Measurements from ENCODE around the gene ZNF765. TPM values are rescaled to one million over a fixed set of nuclear protein-coding genes. Genes with fewer than 3 reads are reported as not detected.

Gene ZNF765
- total and polyA plus RNA-seq, 11 donors: 2.7 to 5.9 (median 3.8) TPM

DNA sequence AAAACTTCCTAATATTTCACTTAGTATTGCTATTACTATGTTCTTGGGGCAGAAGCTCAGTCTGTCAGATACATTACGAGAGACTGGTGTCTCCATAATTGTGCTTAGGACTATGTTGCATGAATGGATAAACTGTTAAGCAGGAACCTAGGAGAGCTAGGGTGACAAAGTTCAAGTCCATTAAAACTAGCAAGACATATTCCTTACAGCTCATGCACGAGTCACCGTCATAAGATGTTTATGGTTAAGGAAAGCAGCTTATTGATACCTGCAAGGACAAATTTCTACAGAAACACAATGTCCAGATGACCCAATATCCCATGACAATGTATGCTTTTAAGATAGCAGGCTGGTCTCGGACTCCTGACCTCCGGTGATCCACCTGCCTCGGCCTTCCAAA lies 66.9 kb downstream of the ZNF765 start:
- Histone ChIP-seq H3K36me3 (peaks cover 0 to 6% (median 0%) of the 10 kb centered on the region in 9 donors), H3K9me3 (peaks cover 0 to 46% (median 18%) of the 10 kb centered on the region in 12 donors), H3K27ac (no peak overlapping the region), H3K4me1 (peaks cover 0 to 5% (median 3%) of the 10 kb centered on the region in 12 donors), H3K27me3 (peaks cover 0 to 20% (median 0%) of the 10 kb centered on the region in 9 donors), H3K4me3 (no peak overlapping the region)
- TF ChIP-seq POLR2A (IDR thresholded peaks at IDR 0.05): no peak
- TF ChIP-seq, protein P1, sequence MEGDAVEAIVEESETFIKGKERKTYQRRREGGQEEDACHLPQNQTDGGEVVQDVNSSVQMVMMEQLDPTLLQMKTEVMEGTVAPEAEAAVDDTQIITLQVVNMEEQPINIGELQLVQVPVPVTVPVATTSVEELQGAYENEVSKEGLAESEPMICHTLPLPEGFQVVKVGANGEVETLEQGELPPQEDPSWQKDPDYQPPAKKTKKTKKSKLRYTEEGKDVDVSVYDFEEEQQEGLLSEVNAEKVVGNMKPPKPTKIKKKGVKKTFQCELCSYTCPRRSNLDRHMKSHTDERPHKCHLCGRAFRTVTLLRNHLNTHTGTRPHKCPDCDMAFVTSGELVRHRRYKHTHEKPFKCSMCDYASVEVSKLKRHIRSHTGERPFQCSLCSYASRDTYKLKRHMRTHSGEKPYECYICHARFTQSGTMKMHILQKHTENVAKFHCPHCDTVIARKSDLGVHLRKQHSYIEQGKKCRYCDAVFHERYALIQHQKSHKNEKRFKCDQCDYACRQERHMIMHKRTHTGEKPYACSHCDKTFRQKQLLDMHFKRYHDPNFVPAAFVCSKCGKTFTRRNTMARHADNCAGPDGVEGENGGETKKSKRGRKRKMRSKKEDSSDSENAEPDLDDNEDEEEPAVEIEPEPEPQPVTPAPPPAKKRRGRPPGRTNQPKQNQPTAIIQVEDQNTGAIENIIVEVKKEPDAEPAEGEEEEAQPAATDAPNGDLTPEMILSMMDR (IDR thresholded peaks at IDR 0.05): no peak
- WGBS, 4 donors: 91 to 97% (median 95%) methylated on average over 6 of the region's 6 CpGs
- intact Hi-C loops (cut with DNase I): no loop called here
- DNase-seq: no peak
- no peak for ATAC-seq

DNA sequence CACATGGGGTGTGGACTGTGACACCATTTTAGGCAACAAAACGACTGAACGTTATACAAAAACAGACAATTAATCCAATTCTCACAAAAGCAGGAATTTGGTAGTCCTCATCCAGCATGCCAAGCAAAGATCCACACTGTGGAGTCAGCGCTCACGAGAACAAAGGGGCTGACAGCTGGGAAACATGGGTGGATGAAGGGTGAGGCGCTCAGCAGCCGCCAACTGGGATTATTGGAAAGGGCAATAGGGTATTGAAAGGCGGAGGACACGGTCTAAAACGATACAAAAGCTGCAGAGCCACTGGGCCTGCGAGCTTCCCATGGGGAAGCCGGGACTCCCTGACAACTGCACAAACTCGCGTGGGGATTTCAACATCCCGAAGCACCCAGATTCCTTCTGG lies 67.9 kb downstream of the ZNF765 start:
- Histone ChIP-seq H3K9me3 (peaks cover 0 to 36% (median 9%) of the 10 kb centered on the region in 12 donors), H3K36me3 (no peaks in the 10 kb centered on the region), H3K4me3 (peak overlapping the region in 3 of 12 donors; percentile 19 to 27 (median 27)), H3K27ac (no peak overlapping the region), H3K27me3 (peaks cover 0 to 20% (median 0%) of the 10 kb centered on the region in 9 donors), H3K4me1 (peaks cover 0 to 8% (median 6%) of the 10 kb centered on the region in 12 donors)
- 44 to 56% (median 52%) methylated on average over 14 of the region's 14 CpGs for WGBS, 4 donors
- intact Hi-C loops (cut with DNase I): no loop called here
- DNase-seq: no peak
- no peak for ATAC-seq
- no peak for TF ChIP-seq POLR2A (IDR thresholded peaks at IDR 0.05)
- TF ChIP-seq, protein P1 (IDR thresholded peaks at IDR 0.05): no peak

DNA sequence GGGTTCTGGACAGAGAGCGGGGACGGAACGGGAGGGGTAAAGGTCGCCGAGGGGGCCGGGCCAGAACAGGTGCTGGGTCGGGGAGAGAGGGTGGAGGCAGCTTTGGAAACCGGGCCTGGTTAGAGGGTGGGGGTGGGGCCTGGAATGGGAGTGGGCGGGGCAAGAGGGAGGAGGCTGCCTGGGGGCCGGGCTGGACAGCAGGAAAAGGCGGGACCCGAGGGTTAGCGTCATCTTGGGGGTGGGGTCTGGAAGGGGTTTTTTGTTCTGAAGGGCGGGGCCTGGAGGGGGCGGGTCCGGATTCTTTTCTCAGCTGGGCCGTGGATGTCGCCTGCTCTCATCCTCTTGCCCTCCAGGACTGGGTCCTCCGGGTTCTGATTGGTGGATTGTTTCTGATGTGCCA lies 68.3 kb downstream of the ZNF765 start:
- 13 to 26% (median 17%) methylated on average over 6 to 19 of the region's 19 CpGs for WGBS, 4 donors
- intact Hi-C loops (cut with DNase I): no loop called here
- TF ChIP-seq POLR2A (IDR thresholded peaks at IDR 0.05): no peak
- TF ChIP-seq, protein P1 (IDR thresholded peaks at IDR 0.05): no peak
- peak; percentile 57 to 79 (median 63) for DNase-seq
- Histone ChIP-seq H3K4me3 (peak overlapping the region in 3 of 12 donors; percentile 19 to 27 (median 27)), H3K4me1 (peaks cover 0 to 12% (median 7%) of the 10 kb centered on the region in 12 donors), H3K27ac (no peak overlapping the region), H3K9me3 (peaks cover 0 to 32% (median 6%) of the 10 kb centered on the region in 12 donors), H3K36me3 (no peaks in the 10 kb centered on the region), H3K27me3 (peaks cover 0 to 20% (median 0%) of the 10 kb centered on the region in 9 donors)
- ATAC-seq: peak in 3 of 4 donors; percentile 41 to 47 (median 43)

DNA sequence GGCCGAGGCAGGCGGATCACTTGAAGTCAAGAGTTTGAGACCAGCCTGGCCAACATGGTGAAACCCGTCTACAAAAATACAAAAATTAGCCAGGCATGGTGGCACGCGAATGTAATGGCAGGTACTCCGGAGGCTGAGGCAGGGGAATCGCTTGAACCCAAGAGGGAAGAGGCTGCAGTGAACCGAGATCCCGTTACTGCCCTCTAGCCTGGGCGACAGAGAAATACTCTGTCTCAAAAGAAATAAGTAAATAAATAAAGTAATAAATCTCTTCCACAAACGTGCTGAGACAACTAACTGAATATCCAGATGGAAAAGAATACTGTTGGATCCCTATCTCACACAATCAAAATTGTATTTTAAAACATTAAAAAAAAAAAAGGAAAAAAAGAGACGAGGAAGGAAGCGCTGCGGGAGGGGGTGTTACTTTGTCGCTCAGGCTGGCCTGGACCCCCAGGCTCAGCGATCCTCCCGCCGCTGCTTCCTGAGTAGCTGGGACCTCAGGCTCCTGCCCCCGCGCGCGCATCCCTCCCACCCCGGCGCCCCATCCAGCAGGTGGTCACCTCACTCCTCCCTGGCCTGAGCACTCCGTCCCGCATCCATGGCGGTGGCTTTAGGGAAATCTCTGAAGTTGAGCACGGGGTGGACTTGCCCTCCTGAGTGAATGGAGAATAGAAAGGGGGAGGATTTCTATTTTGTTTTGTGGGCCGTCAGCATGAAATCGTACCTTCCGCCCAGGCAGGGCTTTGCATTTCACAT lies 72.0 kb downstream of the ZNF765 start:
- 7 to 10% (median 9%) methylated on average over 31 of the region's 31 CpGs for WGBS, 4 donors
- Histone ChIP-seq H3K4me1 (peaks cover 0 to 23% (median 10%) of the 10 kb centered on the region in 12 donors), H3K9me3 (peaks cover 0 to 7% (median 0%) of the 10 kb centered on the region in 12 donors), H3K4me3 (peak overlapping the region; percentile 51 to 96 (median 81)), H3K27ac (peak overlapping the region in 7 of 12 donors; percentile 32 to 81 (median 71)), H3K36me3 (no peaks in the 10 kb centered on the region), H3K27me3 (peaks cover 0 to 20% (median 0%) of the 10 kb centered on the region in 9 donors)
- peak in 3 of 5 donors; percentile 23 to 65 (median 35) for DNase-seq
- TF ChIP-seq, protein P1 (IDR thresholded peaks at IDR 0.05): peak in 2 of 12 donors; percentile 4 to 13
- TF ChIP-seq POLR2A (IDR thresholded peaks at IDR 0.05): no peak
- intact Hi-C loops (cut with DNase I): loop anchor here in 5 of 10 donors (2.0 to 5.0 kb wide), 3 partner anchors 35 to 270 kb away; partner anchors contain the start of gene ZNF761 (in 2 of the 5)
- ATAC-seq: peak in 3 of 4 donors; percentile 5 to 32 (median 22)
